HG03045 (cell line): ENCODE results near the gene DAAM1.

Source experiments
- ATAC-seq: cut with Tn5 transposase; IDR thresholded peaks from one replicate; pipeline ENCODE4 v1.9.1; 2021; ENCODE audit warnings: mild to moderate bottlenecking, moderate library complexity; ENCODE audit not compliant: unreplicated experiment

Gene DAAM1

DNA sequence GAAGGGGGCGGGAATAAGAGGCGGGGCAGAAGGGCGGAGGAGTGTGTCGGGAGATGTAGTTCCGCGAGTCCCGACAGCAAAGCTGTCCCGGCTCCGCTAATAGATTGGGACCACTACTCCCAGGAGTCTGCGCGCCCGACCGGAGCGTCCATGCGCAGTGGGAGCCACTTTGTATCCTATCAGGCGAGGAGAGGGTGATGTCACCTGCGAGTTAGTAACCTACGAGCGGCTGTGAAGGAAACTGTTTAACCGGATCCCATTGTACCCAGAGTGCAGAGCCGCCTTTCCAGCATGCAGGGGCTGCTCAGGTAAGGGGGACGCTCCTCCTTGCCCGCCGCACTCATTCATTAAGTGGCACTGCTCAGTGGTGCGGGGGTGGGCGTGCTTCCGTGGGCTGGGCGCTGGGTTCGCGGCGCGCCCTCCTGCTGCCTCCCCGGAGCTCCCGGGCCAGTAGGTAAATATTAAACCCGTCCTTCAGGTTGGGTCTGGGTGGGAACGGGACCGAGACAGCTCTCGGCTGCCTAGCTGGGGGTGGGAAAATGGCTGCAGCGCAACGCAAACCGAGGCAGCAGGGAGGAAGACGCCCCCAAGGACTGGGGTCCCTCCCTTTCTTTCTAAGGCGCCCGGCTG is at the start of gene DAAM1:
TSS of gene DAAM1 (plus strand) at position 207 of the 630 bp plus-strand sequence. CDS start 74,811 bp downstream, outside the sequence.
- peak; percentile 91 for ATAC-seq

DNA sequence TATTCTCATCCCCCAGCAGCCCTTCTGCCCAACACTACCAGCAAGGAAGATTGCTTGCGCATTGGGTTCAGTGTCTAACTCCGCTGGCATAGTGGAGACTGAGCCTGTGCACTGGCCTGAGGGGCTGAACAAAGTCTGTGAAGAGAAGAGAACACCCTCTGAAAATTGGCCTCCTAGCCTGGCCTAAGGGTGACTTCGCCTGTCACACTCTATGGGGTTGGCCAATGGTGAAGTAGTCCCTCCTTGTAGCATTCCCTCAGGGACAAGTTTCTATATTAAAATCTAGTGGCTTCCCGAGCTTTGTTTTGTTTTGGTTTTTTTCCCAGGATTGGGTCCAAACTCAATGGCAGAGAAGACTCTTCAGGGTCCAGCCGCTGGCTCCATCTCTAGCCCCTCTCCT is 49.1 kb upstream of the DAAM1 start:
- no peak for ATAC-seq

DNA sequence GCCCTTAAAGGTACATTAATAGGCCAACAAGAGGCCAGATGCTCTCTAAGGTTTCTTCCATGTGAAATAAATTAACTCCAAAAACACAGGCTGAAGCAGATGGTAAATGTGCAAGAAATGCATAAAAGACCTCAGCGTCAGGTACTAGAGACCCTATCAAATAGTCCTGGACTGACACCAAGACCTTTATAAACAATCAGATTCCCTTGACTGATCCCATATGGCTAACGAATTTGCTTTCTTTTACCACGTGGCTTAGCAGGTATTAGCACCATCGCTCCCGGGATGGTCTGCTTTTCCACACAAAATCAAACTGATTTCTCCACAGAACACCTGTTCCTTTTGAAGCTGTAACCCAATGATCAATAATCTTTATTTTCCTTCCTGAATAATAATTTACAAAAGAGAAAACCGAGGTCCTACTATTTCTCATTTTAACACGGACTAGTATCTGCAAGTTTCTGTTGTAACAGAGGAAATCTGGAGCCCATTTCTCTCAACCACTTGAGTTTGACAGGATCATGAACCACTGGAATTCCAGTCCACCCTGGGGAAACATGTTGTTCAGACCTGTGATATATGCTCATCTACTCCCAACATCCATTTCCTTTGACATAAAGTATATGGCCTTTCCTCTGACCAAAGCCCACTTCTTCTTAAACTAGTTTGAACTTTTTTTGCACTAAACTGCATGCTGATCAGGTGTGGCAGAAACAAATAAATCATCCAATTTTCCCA is 48.2 kb upstream of the DAAM1 start:
- no peak for ATAC-seq

DNA sequence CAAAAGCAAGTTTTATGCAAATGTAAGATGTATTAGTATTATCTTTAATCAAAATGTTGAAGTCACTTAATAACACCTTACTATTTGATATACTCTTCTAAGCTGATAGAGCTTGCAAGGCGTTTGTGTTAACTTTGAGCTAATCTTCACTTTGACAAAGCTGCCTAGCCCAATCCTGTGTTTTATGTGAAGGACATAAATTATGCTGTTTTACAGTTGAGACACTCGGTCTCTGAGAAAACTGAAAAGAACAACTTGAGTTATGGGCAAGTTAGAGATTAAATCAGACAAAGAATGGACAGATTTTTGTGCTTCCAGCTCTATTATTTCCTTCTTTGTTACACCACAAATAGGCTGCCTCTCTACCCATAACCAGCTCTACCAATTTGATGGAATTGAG is 42.0 kb upstream of the DAAM1 start:
- no peak for ATAC-seq

DNA sequence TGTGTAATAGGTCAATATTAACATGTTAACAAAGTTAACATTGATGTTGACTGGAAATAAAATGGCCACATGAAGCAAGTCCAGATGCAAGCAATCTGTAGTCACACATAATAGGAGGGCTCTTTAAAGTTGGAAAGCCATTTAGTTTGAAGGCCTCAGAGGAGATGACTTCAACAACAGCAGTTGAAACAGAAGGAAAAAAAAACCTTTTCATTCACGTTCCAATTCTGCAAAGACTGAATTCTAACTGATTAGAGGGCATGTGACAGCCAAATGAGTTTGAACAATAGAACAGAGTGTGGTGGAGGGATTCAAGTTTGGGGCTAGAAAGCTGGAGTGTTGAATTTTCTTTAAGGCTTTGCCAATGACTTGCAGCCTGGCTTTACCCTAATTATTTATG is 41.5 kb upstream of the DAAM1 start:
- no peak for ATAC-seq

DNA sequence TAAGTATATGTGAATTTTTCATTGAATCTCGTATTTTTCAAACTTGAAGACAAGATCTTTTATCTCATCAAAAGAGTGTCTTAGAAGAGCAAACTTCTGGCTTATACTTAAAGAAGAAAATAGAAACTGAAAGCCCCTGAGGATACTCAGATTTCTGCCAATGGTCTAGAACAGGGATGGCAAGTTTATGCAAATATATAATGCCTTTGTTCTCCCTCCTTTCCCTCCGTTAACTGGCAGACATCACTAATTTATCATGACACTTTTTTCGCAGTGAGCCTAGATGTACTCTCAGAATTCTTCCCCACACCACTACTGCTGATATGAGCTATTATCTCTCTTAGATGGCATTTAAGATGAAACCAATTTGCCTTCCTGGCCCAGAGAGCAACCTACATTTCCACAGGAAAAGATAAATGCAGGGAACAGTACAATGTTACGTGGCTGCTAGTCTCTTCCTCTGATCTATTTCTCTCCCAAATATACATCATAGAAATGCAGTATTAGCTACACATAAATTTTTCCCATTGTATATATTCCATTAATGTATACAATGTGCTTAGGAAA is 40.0 kb upstream of the DAAM1 start:
- ATAC-seq: no peak

DNA sequence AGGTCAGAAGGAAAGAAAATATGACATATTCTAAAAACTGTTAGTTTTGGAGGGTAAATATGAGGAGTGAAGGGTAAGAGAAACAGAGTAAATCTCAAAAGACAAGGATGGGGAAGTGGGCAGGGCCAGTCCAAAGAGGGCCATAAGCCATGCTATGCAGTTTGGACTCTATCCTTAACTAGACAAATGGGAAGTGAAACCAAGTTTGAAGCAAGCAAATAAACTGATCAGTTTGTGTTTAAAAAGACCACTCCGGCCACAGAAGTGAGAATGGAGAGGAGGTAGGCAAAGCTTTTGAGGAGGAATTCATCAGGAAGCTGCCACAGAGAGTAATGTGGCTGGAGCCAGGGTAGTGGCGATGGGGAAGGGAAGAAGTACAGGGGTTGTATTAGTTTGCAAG is 37.5 kb upstream of the DAAM1 start:
- ATAC-seq: peak; percentile 53

DNA sequence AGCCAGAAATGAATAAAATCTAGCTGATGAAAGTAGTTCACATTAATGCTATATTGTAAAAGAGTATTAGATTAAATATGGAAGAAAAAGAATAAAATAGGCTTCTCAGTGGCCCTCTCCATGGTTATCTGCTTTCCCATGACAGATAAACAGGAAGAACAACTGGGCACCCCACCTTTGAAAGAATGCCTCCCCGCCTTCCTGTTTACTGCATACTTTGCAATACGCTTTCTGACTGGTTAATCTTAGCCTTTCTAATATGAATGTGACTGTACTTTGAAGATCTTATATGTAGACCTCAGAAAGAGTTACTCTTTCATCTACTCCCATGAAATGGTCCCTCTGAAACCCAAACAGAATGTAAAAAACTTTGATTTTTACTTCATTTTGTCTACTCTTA is 34.1 kb upstream of the DAAM1 start:
- ATAC-seq: no peak

DNA sequence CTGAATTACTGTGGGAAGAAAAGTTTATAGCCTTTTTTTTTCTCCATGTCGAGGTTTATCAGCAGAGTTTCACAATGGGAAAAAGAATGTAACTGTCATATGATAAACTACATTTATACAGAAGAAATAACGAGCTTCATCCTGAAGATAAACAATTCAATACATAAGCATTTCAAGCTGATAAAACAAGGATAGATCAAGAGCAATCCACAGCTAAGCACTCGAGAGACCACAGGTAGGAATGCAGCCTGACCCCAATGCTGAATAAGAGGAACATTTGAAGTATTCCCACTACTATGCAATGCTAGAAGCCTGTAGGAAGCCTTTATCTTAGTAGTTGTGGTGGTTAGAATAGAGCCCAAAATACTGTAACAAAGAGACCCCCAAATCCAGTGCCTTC is 32.6 kb upstream of the DAAM1 start:
- no peak for ATAC-seq

DNA sequence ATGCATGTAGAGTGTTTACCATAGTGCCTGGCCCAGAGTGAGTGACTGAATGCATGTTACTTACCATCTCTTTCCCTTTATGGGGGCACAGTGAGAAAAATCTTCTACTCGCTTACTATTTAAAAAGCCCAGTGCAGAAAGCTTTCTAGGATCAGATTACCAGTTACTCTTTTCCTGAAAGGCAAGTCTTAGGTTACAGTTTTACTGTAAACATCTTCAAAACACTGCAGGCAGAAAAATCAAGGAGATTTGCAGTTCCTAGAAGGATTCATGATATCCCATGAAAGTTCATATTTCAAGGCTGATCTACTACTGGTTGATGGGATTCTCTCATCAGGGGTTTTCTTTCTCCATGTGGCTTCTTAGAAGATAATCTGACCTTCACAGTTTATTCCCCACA is 29.3 kb upstream of the DAAM1 start:
- ATAC-seq: no peak

DNA sequence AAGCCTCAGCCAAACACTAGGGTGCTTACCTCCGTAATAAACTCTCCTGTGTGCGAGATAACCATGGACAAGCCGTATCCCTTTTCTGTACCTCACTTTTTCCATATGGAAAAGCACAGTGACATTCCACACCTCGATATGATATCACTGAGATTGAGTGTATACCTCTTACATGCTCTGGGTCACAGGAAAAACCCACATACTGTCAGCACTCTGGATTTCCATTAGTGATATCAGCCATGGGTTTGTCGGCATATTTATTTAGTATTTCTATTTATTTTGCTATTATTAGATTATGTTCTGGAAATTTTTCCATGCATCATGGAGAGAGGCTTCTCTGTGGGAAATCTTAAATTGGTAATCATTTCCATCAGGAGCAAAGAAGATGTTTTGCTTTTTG is 28.0 kb upstream of the DAAM1 start:
- no peak for ATAC-seq

DNA sequence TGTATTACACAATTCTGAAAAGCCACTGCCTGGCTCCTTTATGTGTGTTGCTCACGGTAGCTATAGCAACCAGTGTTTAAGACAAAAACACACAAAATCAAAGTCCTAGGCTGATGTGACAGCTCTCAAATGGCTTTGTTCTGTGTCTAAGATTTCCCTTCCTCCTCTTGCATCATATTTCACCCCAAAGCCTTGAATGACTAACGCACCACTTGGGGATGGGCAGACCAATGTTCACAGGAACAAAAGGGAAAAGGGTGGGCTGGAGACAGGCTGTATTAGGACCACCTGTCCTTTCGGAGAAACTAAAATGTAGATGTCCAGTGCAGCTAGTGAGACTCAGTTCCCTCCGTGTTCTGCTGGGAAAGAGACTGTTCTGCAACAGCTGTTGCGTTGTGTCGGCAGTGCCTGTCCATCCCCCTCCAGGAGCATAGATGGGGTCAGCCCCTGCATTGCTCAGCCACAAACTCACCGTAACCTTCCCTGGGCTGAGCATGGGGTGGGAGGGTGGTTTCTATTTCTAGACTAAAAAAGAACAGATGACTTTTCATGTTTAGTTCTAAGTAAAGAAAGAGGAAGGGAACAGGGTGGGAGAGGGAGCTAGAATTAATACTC is 26.8 kb upstream of the DAAM1 start:
- ATAC-seq: peak; percentile 56

DNA sequence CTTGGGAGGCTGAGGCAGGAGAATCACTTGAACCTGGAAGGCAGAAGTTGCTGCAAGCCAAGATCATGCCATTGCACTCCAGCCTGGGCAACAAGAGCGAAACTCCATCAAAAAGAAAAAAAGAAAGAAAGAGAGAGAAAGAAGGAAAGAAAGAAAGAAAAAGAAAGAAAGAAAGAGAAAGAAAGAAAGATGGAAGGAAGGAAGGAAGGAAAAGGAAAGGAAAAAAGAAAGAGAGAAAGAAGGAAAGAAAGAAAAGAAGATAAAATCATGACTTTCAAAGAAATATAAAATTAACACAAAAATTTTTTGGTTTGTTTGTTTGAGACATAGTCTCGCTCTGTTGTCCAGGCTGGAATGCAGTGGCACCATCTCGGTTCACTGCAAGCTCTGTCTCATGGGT is 22.2 kb upstream of the DAAM1 start:
- ATAC-seq: no peak

DNA sequence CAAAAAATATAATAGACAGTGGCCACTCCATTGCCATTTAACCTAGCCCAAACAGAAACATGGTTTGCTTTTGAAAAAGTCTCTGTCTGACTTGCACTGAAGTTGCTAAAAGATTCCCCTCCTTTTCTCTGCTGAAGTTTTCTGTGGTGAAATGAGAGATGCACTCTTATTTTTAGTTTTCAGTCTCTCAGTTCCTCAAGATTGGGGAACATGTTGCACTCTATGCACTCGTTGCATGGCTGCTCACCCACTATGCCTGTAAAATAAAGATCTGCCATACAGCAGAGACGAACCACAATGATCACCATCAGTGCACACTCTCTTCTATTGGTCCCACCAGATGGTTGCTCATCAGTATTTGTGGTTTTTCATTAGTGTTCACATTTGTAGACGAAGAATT is 13.1 kb upstream of the DAAM1 start:
- peak; percentile 97 for ATAC-seq

DNA sequence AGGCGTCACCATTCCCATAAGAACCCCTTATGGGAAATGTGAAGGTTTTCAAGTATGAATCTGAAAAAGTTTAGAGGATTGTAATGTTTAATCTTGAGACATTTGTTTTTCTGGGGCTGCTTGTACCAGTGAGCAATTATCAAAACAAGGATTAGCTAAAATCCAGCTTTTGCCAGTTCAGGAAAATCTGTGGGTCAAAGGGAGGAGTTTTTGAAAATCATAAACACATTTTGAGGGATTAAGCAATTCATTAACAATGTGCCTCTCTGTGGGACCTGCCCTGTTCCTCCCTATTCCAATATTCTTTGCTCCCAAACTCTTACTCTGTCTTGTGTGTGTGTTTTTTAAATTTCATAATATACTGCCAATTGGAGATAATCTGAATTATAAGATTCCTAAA is 11.7 kb upstream of the DAAM1 start:
- no peak for ATAC-seq

DNA sequence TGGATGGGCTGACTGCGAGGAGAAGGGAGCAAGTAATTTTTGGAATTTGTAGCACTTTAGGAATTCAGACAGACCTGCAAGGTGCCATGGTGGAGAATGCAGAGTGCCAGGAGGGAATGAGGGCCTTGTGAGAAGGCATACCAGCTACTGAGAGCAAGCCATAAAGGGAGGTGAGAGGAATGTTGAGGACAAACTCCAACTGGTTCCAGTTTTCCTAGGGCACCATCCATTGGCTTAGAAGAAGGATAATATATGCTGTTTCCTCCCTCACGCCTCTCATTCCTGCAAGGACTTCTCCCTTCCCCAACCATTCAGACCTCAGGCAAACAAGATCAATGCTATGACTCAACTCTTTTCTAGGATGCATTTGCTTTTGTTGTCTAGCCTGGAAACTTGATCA is 11.2 kb upstream of the DAAM1 start:
- ATAC-seq: no peak

DNA sequence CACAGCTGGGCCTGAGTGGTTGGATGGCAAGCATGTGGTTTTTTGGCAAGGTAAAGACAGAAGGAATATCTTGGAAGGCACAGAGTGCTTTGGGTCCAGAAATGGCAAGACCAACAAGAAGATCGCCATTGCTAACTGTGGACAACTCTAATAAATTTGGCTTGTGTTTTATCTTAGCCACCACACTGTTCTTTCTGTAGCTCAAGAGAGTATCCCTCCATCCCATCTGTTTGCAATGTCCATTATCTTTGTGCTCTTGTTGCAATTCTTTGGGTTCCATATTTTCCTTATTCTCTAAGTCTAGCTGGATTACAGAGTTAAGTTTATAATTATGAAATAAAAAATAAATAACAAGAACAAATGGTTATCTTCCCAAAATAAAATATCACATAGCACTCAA is 6.7 kb upstream of the DAAM1 start:
- ATAC-seq: no peak

DNA sequence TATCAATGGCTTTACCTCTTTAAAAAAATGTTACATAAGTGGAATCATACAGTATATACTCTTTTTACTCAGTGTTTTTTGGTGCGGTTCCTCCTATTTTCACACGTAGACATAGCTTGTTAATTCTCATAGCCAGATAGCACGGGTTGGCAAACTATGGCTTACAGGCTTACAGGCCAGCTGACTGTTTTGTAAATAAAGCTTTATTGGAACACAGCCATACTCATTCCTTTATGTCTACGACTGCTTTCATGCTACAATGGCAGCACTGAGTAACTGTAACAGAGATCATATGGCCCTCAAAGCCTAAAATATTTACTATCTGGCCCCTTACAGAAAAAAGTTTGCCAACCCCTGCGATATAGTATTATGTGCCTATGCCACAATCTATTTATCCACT is 5.8 kb upstream of the DAAM1 start:
- no peak for ATAC-seq

DNA sequence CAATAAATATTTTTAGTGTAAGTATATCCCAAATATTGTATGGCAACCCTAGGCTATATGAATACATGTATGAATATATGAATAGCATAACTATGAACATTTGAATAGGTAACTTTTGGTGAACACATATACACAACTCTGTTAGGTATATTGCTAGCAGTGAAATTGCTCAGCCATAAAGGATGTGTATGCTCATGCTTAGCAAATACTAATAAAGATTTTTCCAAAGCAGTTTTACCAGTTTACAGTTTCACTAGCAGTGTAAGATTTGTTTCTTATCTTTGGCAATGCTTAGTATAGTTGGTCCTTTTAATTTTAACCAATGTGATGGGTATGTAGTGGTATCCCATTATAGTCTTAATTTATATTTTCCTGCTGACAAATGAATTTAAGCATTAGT is 5.3 kb upstream of the DAAM1 start:
- no peak for ATAC-seq

DNA sequence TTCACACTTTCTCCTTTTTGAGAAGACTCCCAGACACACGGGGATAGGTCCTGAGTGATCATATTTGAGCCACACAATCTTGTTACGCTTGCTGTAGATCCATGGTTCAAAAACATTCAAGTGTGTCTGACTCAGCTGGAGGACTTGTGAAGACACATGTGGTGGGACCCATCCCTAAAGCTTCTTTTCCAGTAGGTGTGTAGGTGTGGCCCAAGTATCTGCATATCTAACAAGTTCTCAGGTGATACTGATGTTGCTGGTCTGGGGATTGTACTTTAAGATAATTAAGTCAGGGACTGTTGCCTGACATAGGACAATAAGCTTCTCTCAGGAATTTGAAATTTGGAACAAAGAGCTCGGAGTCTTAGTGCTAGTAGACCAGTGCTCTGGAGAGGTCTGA is 4.1 kb upstream of the DAAM1 start:
- ATAC-seq: no peak

DNA sequence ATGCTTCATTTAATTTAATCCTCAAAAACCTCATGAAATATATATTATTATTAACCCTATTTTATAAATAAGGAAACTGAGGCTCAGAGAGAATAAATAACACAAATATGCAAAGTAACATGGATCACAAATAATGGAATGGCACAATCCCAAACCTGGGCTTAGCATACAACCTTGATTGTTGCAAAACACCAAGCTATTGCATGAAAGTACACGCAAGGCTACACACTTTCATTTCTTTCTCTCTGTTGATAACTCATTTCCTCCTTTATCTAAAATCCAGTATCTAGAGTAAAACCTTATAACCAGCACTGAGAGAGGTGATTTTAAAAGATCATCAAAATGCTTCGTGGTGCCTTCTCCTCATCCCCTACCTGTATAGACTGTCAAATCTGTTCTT is 2.8 kb upstream of the DAAM1 start:
- ATAC-seq: no peak

DNA sequence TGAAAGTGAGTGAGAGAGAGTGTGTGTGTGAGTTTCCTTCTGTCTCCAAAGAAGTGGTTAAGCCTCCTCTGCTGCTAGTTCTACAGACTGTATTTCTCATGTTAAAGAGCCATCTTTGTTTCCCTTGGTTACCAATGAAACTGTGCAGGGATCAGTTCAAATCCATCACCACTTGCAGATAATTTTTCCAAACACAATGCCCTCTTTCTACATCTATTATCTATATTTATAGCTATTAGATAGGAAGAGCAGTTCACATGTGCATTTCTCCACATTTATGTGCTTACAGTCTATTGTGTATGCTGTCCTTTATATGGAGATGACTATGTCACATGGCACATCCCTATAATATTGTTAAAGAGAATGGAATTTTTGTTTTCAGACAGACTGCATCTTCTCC is 2.2 kb upstream of the DAAM1 start:
- ATAC-seq: no peak
